Lower leg skin (tissue), 3 donors: ENCODE measurements around the gene SERINC2.

Experiments used
- CTCF ChIP-seq, 3 donors: fragments of 450-650 bp; IDR thresholded peaks; one replicate each; pipeline ENCODE4 v1.5.1; 2016; ENCODE audit warnings: antibody characterized with exemption in 3 of 3, mild to moderate bottlenecking in 3 of 3, moderate library complexity in 2 of 3
- POLR2A ChIP-seq, 2 donors: fragments of 450-650 bp; IDR thresholded peaks; one replicate each; pipeline ENCODE4 v1.6.1; 2016 to 2017; ENCODE audit warnings: antibody characterized with exemption in 2 of 2, mild to moderate bottlenecking in 1 of 2, moderate library complexity in 1 of 2

GRCh38 chr1:31441970-31442647 is 29.1 kb downstream of the SERINC2 start:
- TF ChIP-seq CTCF (IDR thresholded peaks at IDR 0.05) (no peak), POLR2A (IDR thresholded peaks at IDR 0.05) (no peak)
